GM12801 (cell line): ENCODE data around the gene PIEZO1.

Source experiments
- TF ChIP-seq, protein P1 (sequence below): IDR thresholded peaks from one replicate; pipeline ENCODE4 v1.5.1; 2011; ENCODE audit warnings: control low read depth; ENCODE audit not compliant: insufficient read length; ENCODE audit errors: extremely low read depth

PIEZO1 gene, protein sequence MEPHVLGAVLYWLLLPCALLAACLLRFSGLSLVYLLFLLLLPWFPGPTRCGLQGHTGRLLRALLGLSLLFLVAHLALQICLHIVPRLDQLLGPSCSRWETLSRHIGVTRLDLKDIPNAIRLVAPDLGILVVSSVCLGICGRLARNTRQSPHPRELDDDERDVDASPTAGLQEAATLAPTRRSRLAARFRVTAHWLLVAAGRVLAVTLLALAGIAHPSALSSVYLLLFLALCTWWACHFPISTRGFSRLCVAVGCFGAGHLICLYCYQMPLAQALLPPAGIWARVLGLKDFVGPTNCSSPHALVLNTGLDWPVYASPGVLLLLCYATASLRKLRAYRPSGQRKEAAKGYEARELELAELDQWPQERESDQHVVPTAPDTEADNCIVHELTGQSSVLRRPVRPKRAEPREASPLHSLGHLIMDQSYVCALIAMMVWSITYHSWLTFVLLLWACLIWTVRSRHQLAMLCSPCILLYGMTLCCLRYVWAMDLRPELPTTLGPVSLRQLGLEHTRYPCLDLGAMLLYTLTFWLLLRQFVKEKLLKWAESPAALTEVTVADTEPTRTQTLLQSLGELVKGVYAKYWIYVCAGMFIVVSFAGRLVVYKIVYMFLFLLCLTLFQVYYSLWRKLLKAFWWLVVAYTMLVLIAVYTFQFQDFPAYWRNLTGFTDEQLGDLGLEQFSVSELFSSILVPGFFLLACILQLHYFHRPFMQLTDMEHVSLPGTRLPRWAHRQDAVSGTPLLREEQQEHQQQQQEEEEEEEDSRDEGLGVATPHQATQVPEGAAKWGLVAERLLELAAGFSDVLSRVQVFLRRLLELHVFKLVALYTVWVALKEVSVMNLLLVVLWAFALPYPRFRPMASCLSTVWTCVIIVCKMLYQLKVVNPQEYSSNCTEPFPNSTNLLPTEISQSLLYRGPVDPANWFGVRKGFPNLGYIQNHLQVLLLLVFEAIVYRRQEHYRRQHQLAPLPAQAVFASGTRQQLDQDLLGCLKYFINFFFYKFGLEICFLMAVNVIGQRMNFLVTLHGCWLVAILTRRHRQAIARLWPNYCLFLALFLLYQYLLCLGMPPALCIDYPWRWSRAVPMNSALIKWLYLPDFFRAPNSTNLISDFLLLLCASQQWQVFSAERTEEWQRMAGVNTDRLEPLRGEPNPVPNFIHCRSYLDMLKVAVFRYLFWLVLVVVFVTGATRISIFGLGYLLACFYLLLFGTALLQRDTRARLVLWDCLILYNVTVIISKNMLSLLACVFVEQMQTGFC (N-terminal part only)

DNA sequence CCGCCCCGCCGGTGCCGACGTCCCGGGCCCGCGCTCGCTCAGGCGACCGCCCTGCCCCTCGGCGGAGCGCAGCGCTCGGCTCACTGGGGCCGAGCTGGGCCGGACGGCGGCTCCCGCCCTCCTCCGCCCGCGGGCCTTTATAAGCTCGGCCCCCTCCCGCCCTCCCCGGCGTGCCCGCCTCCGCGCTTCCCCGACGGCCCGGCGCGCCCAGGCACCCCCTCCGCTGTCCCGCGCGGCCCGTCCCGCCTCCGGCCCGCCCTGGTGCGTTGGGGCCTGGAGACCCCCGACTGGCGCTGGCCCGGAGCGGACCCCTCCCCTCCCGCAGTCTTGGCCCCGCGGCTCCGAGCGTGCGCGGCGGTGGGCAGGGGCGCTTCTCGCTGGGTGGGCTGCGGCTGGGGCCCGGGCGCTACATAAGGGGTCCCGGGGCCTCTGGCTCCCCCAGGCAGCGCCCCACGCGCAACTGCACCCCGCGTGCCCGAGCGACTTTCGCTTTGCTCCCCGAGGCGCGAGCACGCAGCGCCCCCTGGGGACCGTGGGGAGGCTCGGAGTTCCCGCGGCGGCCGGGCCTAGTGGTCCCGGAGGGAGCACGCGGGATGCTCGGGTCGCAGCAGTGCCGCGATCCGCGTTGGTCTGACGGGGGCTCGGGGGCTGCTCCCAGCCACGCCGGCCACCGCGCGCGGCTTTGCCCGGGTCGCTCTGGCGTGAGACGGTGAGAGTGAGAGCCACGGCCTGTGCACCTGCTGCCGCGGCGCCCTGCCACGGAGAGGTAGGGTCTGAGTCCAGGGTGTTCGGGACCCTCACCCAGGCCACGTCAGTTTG, at the start of gene PIEZO1:
Gene PIEZO1 (minus strand): TSS at position 115 of the 819 bp plus-strand sequence. CDS start 256 bp downstream, outside the sequence.
- TF ChIP-seq, protein P1, sequence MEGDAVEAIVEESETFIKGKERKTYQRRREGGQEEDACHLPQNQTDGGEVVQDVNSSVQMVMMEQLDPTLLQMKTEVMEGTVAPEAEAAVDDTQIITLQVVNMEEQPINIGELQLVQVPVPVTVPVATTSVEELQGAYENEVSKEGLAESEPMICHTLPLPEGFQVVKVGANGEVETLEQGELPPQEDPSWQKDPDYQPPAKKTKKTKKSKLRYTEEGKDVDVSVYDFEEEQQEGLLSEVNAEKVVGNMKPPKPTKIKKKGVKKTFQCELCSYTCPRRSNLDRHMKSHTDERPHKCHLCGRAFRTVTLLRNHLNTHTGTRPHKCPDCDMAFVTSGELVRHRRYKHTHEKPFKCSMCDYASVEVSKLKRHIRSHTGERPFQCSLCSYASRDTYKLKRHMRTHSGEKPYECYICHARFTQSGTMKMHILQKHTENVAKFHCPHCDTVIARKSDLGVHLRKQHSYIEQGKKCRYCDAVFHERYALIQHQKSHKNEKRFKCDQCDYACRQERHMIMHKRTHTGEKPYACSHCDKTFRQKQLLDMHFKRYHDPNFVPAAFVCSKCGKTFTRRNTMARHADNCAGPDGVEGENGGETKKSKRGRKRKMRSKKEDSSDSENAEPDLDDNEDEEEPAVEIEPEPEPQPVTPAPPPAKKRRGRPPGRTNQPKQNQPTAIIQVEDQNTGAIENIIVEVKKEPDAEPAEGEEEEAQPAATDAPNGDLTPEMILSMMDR: no peak

DNA sequence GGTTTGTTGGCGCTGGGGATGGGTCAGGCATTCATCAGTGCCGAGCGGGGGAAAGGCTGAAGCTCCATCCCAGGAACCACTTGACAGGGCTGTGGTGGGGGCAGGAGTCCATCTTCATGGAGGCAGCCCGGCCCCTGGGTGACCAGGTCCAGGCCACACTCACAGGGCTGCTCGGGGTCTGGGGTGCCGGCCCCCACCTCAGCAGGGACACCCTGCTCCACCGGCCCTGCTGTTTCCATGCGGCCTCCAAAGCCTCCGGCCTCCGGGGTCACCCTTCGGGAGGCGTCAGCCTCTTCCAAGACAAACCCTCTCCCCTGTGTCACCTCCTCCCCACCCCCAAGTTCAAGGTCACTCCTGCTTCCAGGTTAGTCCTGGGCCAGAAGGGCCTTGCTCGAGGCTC, 49.6 kb upstream of the PIEZO1 start:
- TF ChIP-seq, protein P1: no peak

DNA sequence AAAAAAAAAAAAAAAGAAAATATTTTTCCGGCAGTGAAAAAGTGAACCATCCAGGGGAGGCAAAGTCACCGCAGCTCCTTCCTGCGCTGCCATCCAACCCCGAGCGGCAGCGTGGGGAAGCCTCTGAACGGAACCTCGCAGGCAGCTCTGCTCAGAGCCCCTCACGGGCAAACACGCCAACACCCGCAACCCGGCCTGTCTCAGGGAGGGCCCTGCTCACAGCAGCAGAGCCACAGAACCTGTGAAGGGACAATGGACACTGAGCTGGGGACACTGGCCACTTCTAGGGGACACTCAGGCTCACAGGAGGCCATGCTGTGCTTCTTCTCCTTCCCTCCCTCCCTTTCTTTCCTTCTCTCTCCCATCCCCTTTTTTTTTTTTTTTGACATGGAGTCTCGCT, 48.1 kb upstream of the PIEZO1 start:
- TF ChIP-seq, protein P1: no peak

DNA sequence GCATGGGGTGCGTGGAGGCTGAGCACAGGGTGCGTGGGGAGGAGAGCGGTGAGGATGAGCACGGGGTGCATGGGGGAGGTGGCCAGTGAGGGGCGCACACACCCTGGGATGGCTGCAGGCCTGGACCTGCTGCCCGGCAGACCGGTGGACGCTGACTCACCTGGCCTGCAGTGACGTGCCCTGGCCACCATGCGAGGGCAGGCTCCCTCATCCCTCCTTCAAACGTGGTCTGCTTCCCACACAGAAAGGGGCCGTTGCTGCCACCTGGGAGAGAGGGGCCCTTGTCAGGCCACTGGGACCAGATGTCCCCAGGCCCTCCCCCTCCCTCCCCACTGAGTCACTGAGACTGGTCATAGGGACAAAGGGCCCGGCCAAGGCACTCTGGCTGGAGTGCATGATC, 46.8 kb upstream of the PIEZO1 start:
- TF ChIP-seq, protein P1: no peak

DNA sequence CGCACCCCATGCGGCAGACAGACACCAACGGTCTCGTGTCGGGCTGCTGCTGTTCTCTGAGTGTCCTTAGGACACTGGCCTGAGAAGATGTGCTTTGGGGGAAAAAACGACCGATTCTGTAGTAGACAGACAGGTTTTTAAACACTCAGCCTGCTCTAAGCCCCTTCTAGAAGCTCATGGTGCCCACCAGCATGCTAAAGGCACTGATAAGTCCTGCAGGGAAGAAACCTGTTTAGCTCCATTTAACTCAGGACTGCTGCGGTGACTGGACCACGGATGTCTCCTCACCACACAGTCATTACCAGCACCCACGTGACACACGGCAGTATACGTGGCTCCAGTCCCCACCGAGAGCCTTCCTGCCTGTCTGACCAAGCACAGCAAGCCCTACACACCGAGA, 45.8 kb upstream of the PIEZO1 start:
- TF ChIP-seq, protein P1: no peak

DNA sequence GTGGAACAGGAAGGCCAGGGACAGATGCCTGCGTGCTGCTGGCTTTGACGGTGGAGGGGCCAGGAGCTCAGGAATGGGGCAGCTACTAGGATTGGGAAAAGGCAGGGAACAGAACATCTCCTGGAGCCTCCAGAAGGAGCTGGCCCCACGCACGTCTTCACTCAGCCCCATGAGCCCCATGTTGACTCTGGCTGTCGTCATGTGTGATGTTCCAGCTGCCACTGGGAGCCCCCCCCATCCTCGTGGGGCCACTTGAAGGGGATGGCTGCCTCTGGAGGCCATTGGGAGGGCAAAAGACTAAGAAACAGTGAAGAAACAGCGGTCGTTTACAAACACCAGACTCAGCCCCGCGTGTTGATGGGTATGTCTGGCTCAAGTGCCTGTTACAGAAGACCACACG, 45.2 kb upstream of the PIEZO1 start:
- TF ChIP-seq, protein P1: no peak
